Subcutaneous abdominal adipose tissue (tissue), 5 donors: ENCODE measurements around the gene LRIT2.
"Not testable (repeated sequence)": the region's sequence is repeated elsewhere in the genome, so short reads cannot be mapped to it uniquely, and the experiment has no call there.

Source experiments
- H3K27ac ChIP-seq: one replicate; pipeline ENCODE4 v1.7.0; 2013; ENCODE audit warnings: low read depth, mild to moderate bottlenecking, inconsistent platforms, low read length, moderate library complexity
- H3K27me3 ChIP-seq, 5 donors: one replicate each; pipeline ENCODE4 v1.7.0; 2013; ENCODE audit warnings: low read length in 5 of 5, inconsistent platforms in 1 of 5; ENCODE audit not compliant: control insufficient read depth in 5 of 5, insufficient read depth in 4 of 5
- H3K36me3 ChIP-seq, 5 donors: one replicate each; pipeline ENCODE4 v1.7.0; 2013; ENCODE audit warnings: low read length in 5 of 5; ENCODE audit not compliant: control insufficient read depth in 5 of 5, insufficient read depth in 5 of 5
- H3K4me1 ChIP-seq, 5 donors: one replicate each; pipeline ENCODE4 v1.7.0; 2013; ENCODE audit warnings: low read length in 5 of 5, mild to moderate bottlenecking in 3 of 5, moderate library complexity in 1 of 5; ENCODE audit not compliant: control insufficient read depth in 5 of 5, insufficient read depth in 5 of 5
- H3K4me3 ChIP-seq, 5 donors: one replicate each; pipeline ENCODE4 v1.7.0; 2013; ENCODE audit warnings: low read length in 5 of 5, low read depth in 1 of 5
- H3K9ac ChIP-seq, 5 donors: one replicate each; pipeline ENCODE4 v1.7.0; 2013; ENCODE audit warnings: low read length in 5 of 5, mild to moderate bottlenecking in 4 of 5, moderate library complexity in 3 of 5
- H3K9me3 ChIP-seq, 5 donors: one replicate each; pipeline ENCODE4 v1.7.0; 2013; ENCODE audit warnings: low read length in 5 of 5; ENCODE audit not compliant: control insufficient read depth in 5 of 5
- donor health status: healthy.
- donor health status: healthy.
- donor health status: healthy.
- donor health status: healthy.
- donor health status: healthy.

The LRIT2 gene

GRCh38 chr10:84176351-84176750 lies 49.0 kb downstream of the LRIT2 start:
- Histone ChIP-seq H3K27ac (no peak overlapping the region), H3K27me3 (no peaks in the 10 kb centered on the region), H3K4me1 (no peaks in the 10 kb centered on the region)

GRCh38 chr10:84175436-84175835 lies 49.9 kb downstream of the LRIT2 start:
- H3K27me3 ChIP-seq = no peaks in the 10 kb centered on the region
- H3K9ac ChIP-seq = no peak overlapping the region
- H3K9me3 ChIP-seq = no peaks in the 10 kb centered on the region
- no peak overlapping the region for H3K27ac ChIP-seq
- no peak overlapping the region for H3K4me3 ChIP-seq
- H3K4me1 ChIP-seq = no peaks in the 10 kb centered on the region
- H3K36me3 ChIP-seq = no peaks in the 10 kb centered on the region

More at GRCh38 chr10:84176351-84176750, 49.0 kb downstream of the LRIT2 start:
- H3K36me3 ChIP-seq = no peaks in the 10 kb centered on the region
- no peak overlapping the region for H3K9ac ChIP-seq
- no peaks in the 10 kb centered on the region for H3K9me3 ChIP-seq
- H3K4me3 ChIP-seq = no peak overlapping the region

- Histone ChIP-seq H3K4me1 (no peaks in the 10 kb centered on the region), H3K9me3 (no peaks in the 10 kb centered on the region), H3K27ac (no peak within 1 kb of the TSS), H3K36me3 (no peaks in the 10 kb centered on the region), H3K27me3 (no peaks in the 10 kb centered on the region), H3K9ac (no peak within 1 kb of the TSS), H3K4me3 (no peak within 1 kb of the TSS)
Observed at GRCh38 chr10:84173501-84173929, 51.8 kb downstream of the LRIT2 start, which contains the start of gene GPR15LG. Gene GPR15LG, plus strand, starts transcription at chr10:84173801. Its CDS starts 51 bp downstream, at chr10:84173852.

GRCh38 chr10:84172467-84173356 lies 52.6 kb downstream of the LRIT2 start:
- no peaks in the 10 kb centered on the region for H3K27me3 ChIP-seq
- peaks cover 0 to 2% (median 0%) of the 10 kb centered on the region in 5 donors for H3K4me1 ChIP-seq
- no peak overlapping the region for H3K27ac ChIP-seq
- H3K9me3 ChIP-seq = no peaks in the 10 kb centered on the region
- H3K36me3 ChIP-seq = no peaks in the 10 kb centered on the region
- no peak overlapping the region for H3K4me3 ChIP-seq
- no peak overlapping the region for H3K9ac ChIP-seq

GRCh38 chr10:84171700-84172466 lies 53.5 kb downstream of the LRIT2 start:
- not testable (repeated sequence) for H3K36me3 ChIP-seq, H3K27ac ChIP-seq, H3K4me3 ChIP-seq, H3K4me1 ChIP-seq, H3K27me3 ChIP-seq, H3K9ac ChIP-seq, H3K9me3 ChIP-seq

GRCh38 chr10:84171237-84171636 lies 54.1 kb downstream of the LRIT2 start:
- not testable (repeated sequence) for H3K27ac ChIP-seq, H3K4me3 ChIP-seq, H3K27me3 ChIP-seq, H3K36me3 ChIP-seq, H3K4me1 ChIP-seq, H3K9me3 ChIP-seq, H3K9ac ChIP-seq
